Osteoblast (primary cell): ENCODE results near the gene RNF152. TPM values are rescaled to one million over a fixed set of nuclear protein-coding genes. Genes with fewer than 3 reads are reported as not detected.

Experiments
- DNase-seq: peaks from one replicate; pipeline ENCODE4 v3.0.0; 2011; ENCODE audit warnings: low spot score, mixed read lengths; ENCODE audit not compliant: insufficient read length; ENCODE audit errors: missing footprints
- H2AFZ ChIP-seq: 2 replicates; pipeline ENCODE4 v1.6.0; 2011; ENCODE audit warnings: mild to moderate bottlenecking, low read length
- H3K27ac ChIP-seq: 2 replicates; pipeline ENCODE4 v1.5.1; 2011; ENCODE audit warnings: mild to moderate bottlenecking, low read depth, low read length, moderate library complexity
- H3K27me3 ChIP-seq: 2 replicates; pipeline ENCODE4 v1.6.0; 2012; ENCODE audit warnings: mild to moderate bottlenecking, control low read depth, inconsistent platforms, low read length, moderate library complexity; ENCODE audit not compliant: insufficient read depth
- H3K36me3 ChIP-seq: 2 replicates; pipeline ENCODE4 v1.5.1; 2011; ENCODE audit warnings: mild to moderate bottlenecking, low read length, control low read depth, moderate library complexity; ENCODE audit not compliant: insufficient read depth
- H3K4me1 ChIP-seq: 2 replicates; pipeline ENCODE4 v1.5.1; 2011; ENCODE audit warnings: mild to moderate bottlenecking, low read length, control low read depth, moderate library complexity; ENCODE audit not compliant: insufficient read depth
- H3K4me2 ChIP-seq: 2 replicates; pipeline ENCODE4 v1.6.0; 2011; ENCODE audit warnings: mild to moderate bottlenecking, low read length; ENCODE audit not compliant: insufficient read depth
- H3K4me3 ChIP-seq: fragments of 200-600 bp; sonication (generic); 3 replicates; pipeline ENCODE4 v1.5.1; 2012; ENCODE audit warnings: mild to moderate bottlenecking, low read length, inconsistent platforms; ENCODE audit not compliant: insufficient read depth
- H3K79me2 ChIP-seq: 2 replicates; pipeline ENCODE4 v1.6.0; 2012; ENCODE audit warnings: mild to moderate bottlenecking, low read length, control low read depth, inconsistent platforms; ENCODE audit not compliant: insufficient read depth
- H3K9me3 ChIP-seq: 2 replicates; pipeline ENCODE4 v1.5.1; 2011; ENCODE audit warnings: low read depth, low read length, control low read depth
- H4K20me1 ChIP-seq: 2 replicates; pipeline ENCODE4 v1.6.0; 2012; ENCODE audit warnings: mild to moderate bottlenecking, low read length, control low read depth; ENCODE audit not compliant: insufficient read depth
- CTCF ChIP-seq: IDR thresholded peaks from 2 replicates; pipeline ENCODE4 v1.5.1; 2011; ENCODE audit warnings: mild to moderate bottlenecking, low read depth, low read length, moderate library complexity; ENCODE audit errors: extremely low read depth
- total RNA-seq: library from RNA; depleted of rRNA; stranded (reverse); fragments of >200 nt; gene quantifications from 2 replicates; pipeline ENCODE4 v1.2.3, GENCODE V29; 2012

RNF152 gene
- total RNA-seq, 1 donor, result 3.3 TPM

GRCh38 chr18:61842146-61842545, 50.7 kb downstream of the RNF152 start:
- Histone ChIP-seq H3K79me2 (peaks cover 11% of the 10 kb centered on the region), H3K27me3 (no peaks in the 10 kb centered on the region), H3K4me3 (no peak overlapping the region), H3K36me3 (no peaks in the 10 kb centered on the region), H3K4me2 (no peak overlapping the region), H3K27ac (no peak overlapping the region), H3K4me1 (no peaks in the 10 kb centered on the region), H2AFZ (no peak overlapping the region), H3K9me3 (no peaks in the 10 kb centered on the region), H4K20me1 (no peaks in the 10 kb centered on the region)
- no peak for TF ChIP-seq CTCF
- DNase-seq, result no peak

- H3K27me3 ChIP-seq, result no peaks in the 10 kb centered on the region
- H2AFZ ChIP-seq, result no peak overlapping the region
- no peak for TF ChIP-seq CTCF
- no peaks in the 10 kb centered on the region for H4K20me1 ChIP-seq
- no peaks in the 10 kb centered on the region for H3K9me3 ChIP-seq
- peaks cover 12% of the 10 kb centered on the region for H3K79me2 ChIP-seq
- no peak overlapping the region for H3K4me3 ChIP-seq
- DNase-seq, result no peak
- no peak overlapping the region for H3K4me2 ChIP-seq
- H3K27ac ChIP-seq, result no peak overlapping the region
- H3K4me1 ChIP-seq, result no peaks in the 10 kb centered on the region
- no peaks in the 10 kb centered on the region for H3K36me3 ChIP-seq
These were observed 51.1 kb downstream of the RNF152 start for GRCh38 chr18:61841706-61842105.

- H3K79me2 ChIP-seq, result peaks cover 12% of the 10 kb centered on the region
- no peak overlapping the region for H3K27ac ChIP-seq
- no peaks in the 10 kb centered on the region for H3K36me3 ChIP-seq
- H3K4me1 ChIP-seq, result no peaks in the 10 kb centered on the region
- no peak overlapping the region for H2AFZ ChIP-seq
- TF ChIP-seq CTCF, result no peak
- no peaks in the 10 kb centered on the region for H3K9me3 ChIP-seq
- H4K20me1 ChIP-seq, result no peaks in the 10 kb centered on the region
- H3K4me2 ChIP-seq, result no peak overlapping the region
- no peak for DNase-seq
- H3K27me3 ChIP-seq, result no peaks in the 10 kb centered on the region
- no peak overlapping the region for H3K4me3 ChIP-seq
These were observed 52.5 kb downstream of the RNF152 start for GRCh38 chr18:61840324-61840723.

GRCh38 chr18:61838521-61838920, 54.3 kb downstream of the RNF152 start:
- H3K4me1 ChIP-seq, result peaks cover 9% of the 10 kb centered on the region
- DNase-seq, result no peak
- H3K27ac ChIP-seq, result no peak overlapping the region
- H2AFZ ChIP-seq, result no peak overlapping the region
- H3K79me2 ChIP-seq, result peaks cover 12% of the 10 kb centered on the region
- H3K36me3 ChIP-seq, result no peaks in the 10 kb centered on the region
- TF ChIP-seq CTCF, result no peak
- H3K9me3 ChIP-seq, result no peaks in the 10 kb centered on the region
- no peaks in the 10 kb centered on the region for H4K20me1 ChIP-seq
- H3K4me2 ChIP-seq, result no peak overlapping the region
- no peaks in the 10 kb centered on the region for H3K27me3 ChIP-seq
- H3K4me3 ChIP-seq, result no peak overlapping the region
